ENCODE data around the gene NRDE2.
A peak's percentile ranks its signal among the peaks of the same experiment; 100 is the strongest.
"Not testable (repeated sequence)": the region's sequence is repeated elsewhere in the genome, so short reads cannot be mapped to it uniquely, and the experiment has no call there.

NRDE2 gene

GRCh38 chr14:90341232-90341631 is 9.5 kb upstream of the NRDE2 start:
- H3K36me3 ChIP-seq (ENCODE audit: control insufficient read depth in 4 of 4, insufficient read depth in 4 of 4, low read length in 3 of 4); H3K4me3 ChIP-seq (ENCODE audit: control insufficient read depth in 1 of 7, extremely low read depth in 1 of 7, insufficient read depth in 4 of 7, low read depth in 2 of 7, low read length in 6 of 7); DNase-seq; H3K4me1 ChIP-seq (ENCODE audit: control extremely low read depth in 1 of 4, control insufficient read depth in 4 of 4, insufficient read depth in 4 of 4, low read length in 3 of 4); H3K9me3 ChIP-seq (ENCODE audit: control extremely low read depth in 1 of 5, control insufficient read depth in 4 of 5, insufficient read depth in 2 of 5, low read depth in 1 of 5, low read length in 4 of 5); H3K27ac ChIP-seq (ENCODE audit: insufficient read depth in 1 of 2, low read depth in 1 of 2, low read length in 2 of 2, poor library complexity in 1 of 2, severe bottlenecking in 2 of 2); CTCF ChIA-PET: not testable (repeated sequence)
- H3K27me3 ChIP-seq (replicated peaks in 2 of 5; ENCODE audit: control insufficient read depth in 4 of 5, insufficient read depth in 5 of 5, low read length in 4 of 5): peaks cover 0 to 13% (median 5%) of the 10 kb centered on the region in 5 experiments
- WGBS (ENCODE audit: insufficient coverage): 80% methylated on average over 1 of the region's 5 CpGs
- POLR2A ChIA-PET: interaction anchor here (0.7 kb wide), 1 partner anchor 283 kb away, joined by 5 read pairs; no protein-coding TSS in a partner anchor

- Histone ChIP-seq H3K4me3 (ENCODE audit: control insufficient read depth in 1 of 7, extremely low read depth in 1 of 7, insufficient read depth in 4 of 7, low read depth in 2 of 7, low read length in 6 of 7) (no peak overlapping the region), H3K4me1 (ENCODE audit: control extremely low read depth in 1 of 4, control insufficient read depth in 4 of 4, insufficient read depth in 4 of 4, low read length in 3 of 4) (no peaks in the 10 kb centered on the region), H3K27me3 (replicated peaks in 2 of 5; ENCODE audit: control insufficient read depth in 4 of 5, insufficient read depth in 5 of 5, low read length in 4 of 5) (peaks cover 2 to 20% (median 8%) of the 10 kb centered on the region in 5 experiments), H3K27ac (ENCODE audit: insufficient read depth in 1 of 2, low read depth in 1 of 2, low read length in 2 of 2, poor library complexity in 1 of 2, severe bottlenecking in 2 of 2) (no peak overlapping the region), H3K36me3 (ENCODE audit: control insufficient read depth in 4 of 4, insufficient read depth in 4 of 4, low read length in 3 of 4) (no peaks in the 10 kb centered on the region), H3K9me3 (ENCODE audit: control extremely low read depth in 1 of 5, control insufficient read depth in 4 of 5, insufficient read depth in 2 of 5, low read depth in 1 of 5, low read length in 4 of 5) (no peaks in the 10 kb centered on the region)
- WGBS (ENCODE audit: insufficient coverage): no CpG with 5 or more reads among the region's 2 CpGs
- no peak for DNase-seq
- ChIA-PET POLR2A (no interaction called here), CTCF (interaction anchor here (0.7 to 1.4 kb wide), 2 partner anchors 13 kb away, joined by 3 to 5 read pairs; no protein-coding TSS in a partner anchor)
Observed at GRCh38 chr14:90336985-90337384, 5.2 kb upstream of the NRDE2 start.

- Histone ChIP-seq H3K4me3 (ENCODE audit: control insufficient read depth in 1 of 7, extremely low read depth in 1 of 7, insufficient read depth in 4 of 7, low read depth in 2 of 7, low read length in 6 of 7) (no peak overlapping the region), H3K4me1 (ENCODE audit: control extremely low read depth in 1 of 4, control insufficient read depth in 4 of 4, insufficient read depth in 4 of 4, low read length in 3 of 4) (peaks cover 0 to 3% (median 2%) of the 10 kb centered on the region in 4 experiments), H3K27ac (ENCODE audit: insufficient read depth in 1 of 2, low read depth in 1 of 2, low read length in 2 of 2, poor library complexity in 1 of 2, severe bottlenecking in 2 of 2) (no peak overlapping the region), H3K36me3 (ENCODE audit: control insufficient read depth in 4 of 4, insufficient read depth in 4 of 4, low read length in 3 of 4) (no peaks in the 10 kb centered on the region), H3K9me3 (ENCODE audit: control extremely low read depth in 1 of 5, control insufficient read depth in 4 of 5, insufficient read depth in 2 of 5, low read depth in 1 of 5, low read length in 4 of 5) (no peaks in the 10 kb centered on the region), H3K27me3 (replicated peaks in 2 of 5; ENCODE audit: control insufficient read depth in 4 of 5, insufficient read depth in 5 of 5, low read length in 4 of 5) (peaks cover 2 to 20% (median 8%) of the 10 kb centered on the region in 5 experiments)
- POLR2A ChIA-PET: no interaction called here
- WGBS (ENCODE audit: insufficient coverage): 83% methylated on average over 2 of the region's 3 CpGs
- CTCF ChIA-PET: interaction anchor here (0.6 to 1.4 kb wide), 4 partner anchors 12 to 182 kb away, joined by 3 to 5 read pairs (median 3); no protein-coding TSS in a partner anchor
- no peak for DNase-seq
Observed at GRCh38 chr14:90336401-90336800, 4.7 kb upstream of the NRDE2 start.

- Histone ChIP-seq H3K4me1 (ENCODE audit: control extremely low read depth in 1 of 4, control insufficient read depth in 4 of 4, insufficient read depth in 4 of 4, low read length in 3 of 4) (peaks cover 5 to 11% (median 8%) of the 10 kb centered on the region in 4 experiments), H3K9me3 (ENCODE audit: control extremely low read depth in 1 of 5, control insufficient read depth in 4 of 5, insufficient read depth in 2 of 5, low read depth in 1 of 5, low read length in 4 of 5) (no peaks in the 10 kb centered on the region), H3K4me3 (ENCODE audit: control insufficient read depth in 1 of 7, extremely low read depth in 1 of 7, insufficient read depth in 4 of 7, low read depth in 2 of 7, low read length in 6 of 7) (peak overlapping the region in 6 of 7 experiments; percentile 43 to 85 (median 60)), H3K36me3 (ENCODE audit: control insufficient read depth in 4 of 4, insufficient read depth in 4 of 4, low read length in 3 of 4) (no peaks in the 10 kb centered on the region), H3K27me3 (replicated peaks in 2 of 5; ENCODE audit: control insufficient read depth in 4 of 5, insufficient read depth in 5 of 5, low read length in 4 of 5) (peaks cover 0 to 11% (median 8%) of the 10 kb centered on the region in 5 experiments), H3K27ac (ENCODE audit: insufficient read depth in 1 of 2, low read depth in 1 of 2, low read length in 2 of 2, poor library complexity in 1 of 2, severe bottlenecking in 2 of 2) (no peak overlapping the region)
- no CpG with 5 or more reads among the region's 6 CpGs for WGBS (ENCODE audit: insufficient coverage)
- no peak for DNase-seq
- ChIA-PET CTCF (interaction anchor here (1.0 to 1.6 kb wide), 3 partner anchors 8 to 50 kb away, joined by 3 read pairs; no protein-coding TSS in a partner anchor), POLR2A (interaction anchor here (0.6 kb wide), 2 partner anchors 9 to 67 kb away, joined by 3 to 6 read pairs; no protein-coding TSS in a partner anchor)
Observed at GRCh38 chr14:90332271-90332584, 487 bp upstream of the NRDE2 start.

- H3K36me3 ChIP-seq (ENCODE audit: control insufficient read depth in 4 of 4, insufficient read depth in 4 of 4, low read length in 3 of 4): no peaks in the 10 kb centered on the region
- H3K4me3 ChIP-seq (ENCODE audit: control insufficient read depth in 1 of 7, extremely low read depth in 1 of 7, insufficient read depth in 4 of 7, low read depth in 2 of 7, low read length in 6 of 7): peak overlapping the region in 6 of 7 experiments; percentile 67 to 85 (median 81)
- DNase-seq: peak in 2 of 3 donors; percentile 17 to 36
- no peaks in the 10 kb centered on the region for H3K9me3 ChIP-seq (ENCODE audit: control extremely low read depth in 1 of 5, control insufficient read depth in 4 of 5, insufficient read depth in 2 of 5, low read depth in 1 of 5, low read length in 4 of 5)
- peak overlapping the region in 1 of 2 experiments; percentile 77 for H3K27ac ChIP-seq (ENCODE audit: insufficient read depth in 1 of 2, low read depth in 1 of 2, low read length in 2 of 2, poor library complexity in 1 of 2, severe bottlenecking in 2 of 2)
- WGBS (ENCODE audit: insufficient coverage): 97% methylated on average over 9 of the region's 15 CpGs
- ChIA-PET POLR2A (interaction anchor here (0.8 kb wide), 1 partner anchor 67 kb away, joined by 4 read pairs; no protein-coding TSS in a partner anchor), CTCF (interaction anchor here (1.4 kb wide), 1 partner anchor 27 kb away, joined by 3 read pairs; no protein-coding TSS in a partner anchor)
- H3K4me1 ChIP-seq (ENCODE audit: control extremely low read depth in 1 of 4, control insufficient read depth in 4 of 4, insufficient read depth in 4 of 4, low read length in 3 of 4): peaks cover 5 to 11% (median 8%) of the 10 kb centered on the region in 4 experiments
- peaks cover 0 to 4% (median 0%) of the 10 kb centered on the region in 5 experiments for H3K27me3 ChIP-seq (replicated peaks in 2 of 5; ENCODE audit: control insufficient read depth in 4 of 5, insufficient read depth in 5 of 5, low read length in 4 of 5)
Observed at GRCh38 chr14:90330203-90331196, 1.2 kb downstream of the NRDE2 start.

GRCh38 chr14:90321891-90322290 is 9.8 kb downstream of the NRDE2 start:
- Histone ChIP-seq H3K4me3 (ENCODE audit: control insufficient read depth in 1 of 7, extremely low read depth in 1 of 7, insufficient read depth in 4 of 7, low read depth in 2 of 7, low read length in 6 of 7) (no peak overlapping the region), H3K9me3 (ENCODE audit: control extremely low read depth in 1 of 5, control insufficient read depth in 4 of 5, insufficient read depth in 2 of 5, low read depth in 1 of 5, low read length in 4 of 5) (peaks cover 0 to 3% (median 0%) of the 10 kb centered on the region in 5 experiments), H3K27ac (ENCODE audit: insufficient read depth in 1 of 2, low read depth in 1 of 2, low read length in 2 of 2, poor library complexity in 1 of 2, severe bottlenecking in 2 of 2) (no peak overlapping the region), H3K27me3 (replicated peaks in 2 of 5; ENCODE audit: control insufficient read depth in 4 of 5, insufficient read depth in 5 of 5, low read length in 4 of 5) (no peaks in the 10 kb centered on the region), H3K36me3 (ENCODE audit: control insufficient read depth in 4 of 4, insufficient read depth in 4 of 4, low read length in 3 of 4) (peaks cover 7 to 13% (median 9%) of the 10 kb centered on the region in 4 experiments), H3K4me1 (ENCODE audit: control extremely low read depth in 1 of 4, control insufficient read depth in 4 of 4, insufficient read depth in 4 of 4, low read length in 3 of 4) (no peaks in the 10 kb centered on the region)
- WGBS (ENCODE audit: insufficient coverage): 97% methylated on average over 4 of the region's 4 CpGs
- CTCF ChIA-PET: interaction anchor here (1.1 kb wide), 1 partner anchor 199 kb away, joined by 3 read pairs; no protein-coding TSS in a partner anchor
- DNase-seq: no peak
- POLR2A ChIA-PET: no interaction called here

Data from common myeloid progenitor, CD34-positive (primary cell).